PFSK-1 (cell line): Measurements from ENCODE around the gene PDF.

Source experiments
- POLR2AphosphoS5 ChIP-seq: IDR thresholded peaks from 2 replicates; pipeline ENCODE4 v1.6.1; 2012; ENCODE audit warnings: low read depth, mild to moderate bottlenecking, control low read depth, low read length, moderate library complexity
- TAF1 ChIP-seq: IDR thresholded peaks from 2 replicates; pipeline ENCODE4 v1.6.1; 2012; ENCODE audit warnings: low read length, control low read depth, borderline replicate concordance; ENCODE audit not compliant: insufficient read depth
- TF ChIP-seq, protein P1 (sequence below), 2 experiments: IDR thresholded peaks; 2 replicates each; pipeline versions ENCODE4 v1.6.1 to v1.8.0; 2011 to 2012; ENCODE audit warnings: low read depth in 2 of 2, low read length in 2 of 2, control low read depth in 1 of 2, inconsistent platforms in 1 of 2, mild to moderate bottlenecking in 1 of 2, moderate library complexity in 1 of 2; ENCODE audit not compliant: insufficient read depth in 1 of 2

DNA sequence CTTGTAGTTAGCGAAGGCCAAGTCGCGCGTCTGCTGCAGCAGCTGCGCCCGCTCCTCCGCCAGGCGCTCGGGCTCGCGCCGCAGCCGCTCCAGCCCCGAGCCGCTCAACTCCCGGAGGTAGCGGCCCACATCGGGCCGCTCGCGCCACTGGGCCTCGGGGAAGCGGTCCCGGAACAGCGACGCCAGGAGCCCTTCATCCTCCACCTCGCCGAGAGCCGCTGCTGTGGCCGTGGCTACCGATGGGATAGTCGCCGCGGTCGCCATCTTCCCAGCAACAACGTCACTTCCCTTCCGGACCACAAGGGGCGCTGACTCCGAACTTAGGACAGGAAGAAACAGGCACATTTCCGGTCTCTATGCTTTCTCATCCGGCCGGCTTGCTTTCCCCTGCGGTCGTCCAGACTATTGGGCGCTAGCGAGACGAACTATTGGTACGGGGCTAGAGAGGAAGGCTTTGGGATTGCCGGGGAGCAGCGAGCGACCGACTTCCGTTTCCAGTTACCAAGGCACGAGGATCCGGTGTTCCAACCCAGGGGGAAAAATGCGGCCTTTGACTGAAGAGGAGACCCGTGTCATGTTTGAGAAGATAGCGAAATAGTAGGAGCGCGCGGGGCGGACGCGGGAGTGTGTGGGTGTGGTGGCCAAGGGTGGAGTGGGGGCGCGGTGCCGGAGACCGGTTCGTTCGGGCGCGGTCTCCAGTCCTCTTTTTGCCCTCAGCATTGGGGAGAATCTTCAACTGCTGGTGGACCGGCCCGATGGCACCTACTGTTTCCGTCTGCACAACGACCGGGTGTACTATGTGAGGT, 9.1 kb upstream of the PDF start, which contains the start of the genes COG8 and NIP7:
- TF ChIP-seq TAF1 (peak; percentile 98), POLR2AphosphoS5 (peak; percentile 79)
- TF ChIP-seq, protein P1, sequence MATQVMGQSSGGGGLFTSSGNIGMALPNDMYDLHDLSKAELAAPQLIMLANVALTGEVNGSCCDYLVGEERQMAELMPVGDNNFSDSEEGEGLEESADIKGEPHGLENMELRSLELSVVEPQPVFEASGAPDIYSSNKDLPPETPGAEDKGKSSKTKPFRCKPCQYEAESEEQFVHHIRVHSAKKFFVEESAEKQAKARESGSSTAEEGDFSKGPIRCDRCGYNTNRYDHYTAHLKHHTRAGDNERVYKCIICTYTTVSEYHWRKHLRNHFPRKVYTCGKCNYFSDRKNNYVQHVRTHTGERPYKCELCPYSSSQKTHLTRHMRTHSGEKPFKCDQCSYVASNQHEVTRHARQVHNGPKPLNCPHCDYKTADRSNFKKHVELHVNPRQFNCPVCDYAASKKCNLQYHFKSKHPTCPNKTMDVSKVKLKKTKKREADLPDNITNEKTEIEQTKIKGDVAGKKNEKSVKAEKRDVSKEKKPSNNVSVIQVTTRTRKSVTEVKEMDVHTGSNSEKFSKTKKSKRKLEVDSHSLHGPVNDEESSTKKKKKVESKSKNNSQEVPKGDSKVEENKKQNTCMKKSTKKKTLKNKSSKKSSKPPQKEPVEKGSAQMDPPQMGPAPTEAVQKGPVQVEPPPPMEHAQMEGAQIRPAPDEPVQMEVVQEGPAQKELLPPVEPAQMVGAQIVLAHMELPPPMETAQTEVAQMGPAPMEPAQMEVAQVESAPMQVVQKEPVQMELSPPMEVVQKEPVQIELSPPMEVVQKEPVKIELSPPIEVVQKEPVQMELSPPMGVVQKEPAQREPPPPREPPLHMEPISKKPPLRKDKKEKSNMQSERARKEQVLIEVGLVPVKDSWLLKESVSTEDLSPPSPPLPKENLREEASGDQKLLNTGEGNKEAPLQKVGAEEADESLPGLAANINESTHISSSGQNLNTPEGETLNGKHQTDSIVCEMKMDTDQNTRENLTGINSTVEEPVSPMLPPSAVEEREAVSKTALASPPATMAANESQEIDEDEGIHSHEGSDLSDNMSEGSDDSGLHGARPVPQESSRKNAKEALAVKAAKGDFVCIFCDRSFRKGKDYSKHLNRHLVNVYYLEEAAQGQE (IDR thresholded peaks at IDR 0.05; ENCODE audit: insufficient read depth in 1 of 2, low read depth in 2 of 2, low read length in 2 of 2), result no peak
